HG03066 (cell line): ENCODE data around the gene BDKRB2.

Source experiments
- ATAC-seq: cut with Tn5 transposase; IDR thresholded peaks from one replicate; pipeline ENCODE4 v1.9.1; 2021; ENCODE audit warnings: low read depth; ENCODE audit not compliant: unreplicated experiment

Gene BDKRB2

GRCh38 chr14:96197969-96198368, 6.7 kb upstream of the BDKRB2 start:
- no peak for ATAC-seq

GRCh38 chr14:96198430-96199130, 6.1 kb upstream of the BDKRB2 start:
- no peak for ATAC-seq

- ATAC-seq, result no peak
Observed at GRCh38 chr14:96201157-96201556, 3.5 kb upstream of the BDKRB2 start.

GRCh38 chr14:96201965-96202364, 2.7 kb upstream of the BDKRB2 start:
- no peak for ATAC-seq

GRCh38 chr14:96202441-96203094, 2.1 kb upstream of the BDKRB2 start:
- no peak for ATAC-seq

GRCh38 chr14:96203116-96203515, 1.5 kb upstream of the BDKRB2 start:
- ATAC-seq, result no peak

- ATAC-seq, result no peak
Observed at GRCh38 chr14:96203635-96204034, 1.0 kb upstream of the BDKRB2 start.

- ATAC-seq, result no peak
Observed at GRCh38 chr14:96205059-96205977, 679 bp downstream of the BDKRB2 start.

- no peak for ATAC-seq
Observed at GRCh38 chr14:96205978-96206360, 1.3 kb downstream of the BDKRB2 start.

GRCh38 chr14:96206461-96206860, 1.8 kb downstream of the BDKRB2 start:
- no peak for ATAC-seq

GRCh38 chr14:96207686-96208085, 3.0 kb downstream of the BDKRB2 start:
- ATAC-seq, result no peak

GRCh38 chr14:96208739-96209138, 4.1 kb downstream of the BDKRB2 start:
- no peak for ATAC-seq

GRCh38 chr14:96212140-96212539, 7.5 kb downstream of the BDKRB2 start:
- ATAC-seq, result no peak

- ATAC-seq, result no peak
Observed at GRCh38 chr14:96212896-96213295, 8.3 kb downstream of the BDKRB2 start.

- ATAC-seq, result no peak
Observed at GRCh38 chr14:96213871-96214465, 9.3 kb downstream of the BDKRB2 start.

- no peak for ATAC-seq
Observed at GRCh38 chr14:96214793-96215192, 10.2 kb downstream of the BDKRB2 start.

- no peak for ATAC-seq
Observed at GRCh38 chr14:96215452-96216244, 11.0 kb downstream of the BDKRB2 start.

GRCh38 chr14:96216627-96217026, 12.0 kb downstream of the BDKRB2 start:
- ATAC-seq, result no peak

GRCh38 chr14:96217376-96217913, 12.8 kb downstream of the BDKRB2 start:
- no peak for ATAC-seq

GRCh38 chr14:96221109-96221650, 16.5 kb downstream of the BDKRB2 start:
- no peak for ATAC-seq
